ENCODE measurements around the gene KIF12. TPM values are rescaled to one million over a fixed set of nuclear protein-coding genes. Genes with fewer than 3 reads are reported as not detected.

Gene KIF12
- total RNA-seq, 2 donors from 2014 or later = not detected

DNA sequence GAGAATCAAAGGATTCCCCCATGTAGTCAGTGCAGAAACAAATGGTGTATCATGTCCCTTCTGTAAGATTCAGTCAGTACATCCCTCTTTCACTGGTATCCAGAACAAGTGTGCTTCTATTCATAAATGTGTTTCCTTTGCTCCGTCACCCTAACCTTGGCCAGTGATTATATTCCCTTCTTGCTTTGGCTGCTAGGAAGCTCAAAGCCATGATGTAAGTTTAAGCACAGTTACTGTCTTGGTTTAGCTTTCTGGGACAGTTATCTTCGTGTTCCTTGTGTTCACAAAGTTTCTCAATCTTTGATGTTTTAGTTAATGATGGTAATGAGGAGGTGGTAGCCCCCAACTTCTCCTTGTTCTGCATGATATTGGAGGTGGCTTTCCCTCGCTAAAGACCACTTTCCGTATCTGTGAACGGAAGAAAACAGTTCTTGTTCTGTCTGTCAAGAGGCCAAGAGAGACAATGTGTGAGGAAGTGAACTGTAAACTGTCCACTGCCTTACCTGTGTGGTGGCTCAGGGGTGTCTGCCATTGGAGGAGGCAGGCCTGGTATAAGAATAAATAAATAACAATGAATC lies 18.8 kb downstream of the KIF12 start:
- no peak for DNase-seq (ENCODE audit: low spot score)
- peaks cover 7 to 11% of the 10 kb centered on the region in 2 donors for H3K27me3 Mint-ChIP-seq
- no peak overlapping the region for H3K4me3 Mint-ChIP-seq
- no peak for ATAC-seq
- no peak overlapping the region for H3K27ac Mint-ChIP-seq
- no peaks in the 10 kb centered on the region for H3K36me3 Mint-ChIP-seq
- H3K9me3 Mint-ChIP-seq = no peaks in the 10 kb centered on the region
- no peaks in the 10 kb centered on the region for H3K4me1 Mint-ChIP-seq (ENCODE audit: low read depth in 2 of 2)

GRCh38 chr9:114078781-114079156 lies 20.3 kb downstream of the KIF12 start:
- Mint-ChIP-seq H3K9me3 (no peaks in the 10 kb centered on the region), H3K36me3 (no peaks in the 10 kb centered on the region), H3K4me1 (ENCODE audit: low read depth in 2 of 2) (no peaks in the 10 kb centered on the region), H3K27ac (no peak overlapping the region), H3K4me3 (no peak overlapping the region), H3K27me3 (peaks cover 15 to 19% of the 10 kb centered on the region in 2 donors)
- ATAC-seq (no peak), DNase-seq (ENCODE audit: low spot score) (no peak)

GRCh38 chr9:114078021-114078780 lies 20.9 kb downstream of the KIF12 start, which contains the start of gene AMBP:
Gene AMBP, minus strand, starts transcription at chr9:114078300. Its CDS starts 91 bp downstream, at chr9:114078209.
- no peak within 1 kb of the TSS for H3K27ac Mint-ChIP-seq
- no peak for ATAC-seq
- H3K4me1 Mint-ChIP-seq (ENCODE audit: low read depth in 2 of 2) = no peaks in the 10 kb centered on the region
- H3K4me3 Mint-ChIP-seq = no peak within 1 kb of the TSS
- no peak for DNase-seq (ENCODE audit: low spot score)
- H3K27me3 Mint-ChIP-seq = peaks cover 15 to 19% of the 10 kb centered on the region in 2 donors
- H3K9me3 Mint-ChIP-seq = no peaks in the 10 kb centered on the region
- H3K36me3 Mint-ChIP-seq = no peaks in the 10 kb centered on the region

GRCh38 chr9:114077162-114077837 lies 21.8 kb downstream of the KIF12 start:
- ATAC-seq (no peak), DNase-seq (ENCODE audit: low spot score) (no peak)
- peaks cover 15 to 19% of the 10 kb centered on the region in 2 donors for H3K27me3 Mint-ChIP-seq
- no peak overlapping the region for H3K27ac Mint-ChIP-seq
- H3K9me3 Mint-ChIP-seq = no peaks in the 10 kb centered on the region
- no peaks in the 10 kb centered on the region for H3K4me1 Mint-ChIP-seq (ENCODE audit: low read depth in 2 of 2)
- H3K4me3 Mint-ChIP-seq = no peak overlapping the region
- H3K36me3 Mint-ChIP-seq = no peaks in the 10 kb centered on the region

DNA sequence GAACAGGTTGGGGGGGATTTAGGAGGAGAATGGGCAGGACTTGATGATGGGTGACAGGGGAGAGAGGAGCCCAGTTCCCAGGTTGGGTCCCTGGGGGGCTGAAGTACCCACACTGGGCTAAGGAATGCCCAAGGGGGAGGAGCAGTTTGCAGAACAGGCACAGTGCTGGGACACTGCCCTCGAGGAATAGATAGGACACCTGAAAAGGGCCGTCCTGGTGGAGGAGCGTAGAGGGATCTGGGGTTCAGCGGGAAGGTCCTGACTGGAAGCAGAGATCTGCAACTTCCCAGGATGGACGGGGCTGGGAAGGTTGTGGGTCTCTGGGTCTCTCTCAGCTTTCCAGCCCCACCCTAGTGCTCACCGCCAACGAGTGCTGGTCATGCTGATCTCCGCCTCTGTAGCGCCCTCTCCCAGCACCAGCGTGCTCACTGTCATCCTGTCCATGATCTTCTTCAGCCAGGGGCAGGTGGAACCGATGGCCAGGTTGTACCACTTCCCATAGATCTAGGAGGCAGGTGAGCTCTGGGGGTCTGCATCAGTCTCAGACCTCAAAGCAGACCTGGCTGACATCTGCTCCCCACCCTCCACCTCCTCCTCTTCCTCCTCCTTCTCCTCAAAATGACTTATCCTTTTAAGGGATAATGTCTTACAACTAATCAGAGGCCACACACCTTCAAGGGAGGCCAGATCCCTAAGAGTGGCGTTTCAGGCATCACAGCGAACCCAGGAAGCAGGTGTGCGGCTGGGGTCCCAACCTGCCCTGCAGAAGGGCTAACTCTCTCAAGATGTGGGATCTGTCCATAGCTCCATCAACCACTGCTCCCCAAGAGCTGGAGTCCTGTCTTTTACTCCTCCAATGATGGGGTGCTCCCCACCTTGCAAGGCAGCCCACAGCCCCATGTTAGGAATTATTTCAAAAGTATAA lies 22.6 kb downstream of the KIF12 start:
- Mint-ChIP-seq H3K27ac (no peak overlapping the region), H3K4me1 (ENCODE audit: low read depth in 2 of 2) (no peaks in the 10 kb centered on the region), H3K9me3 (no peaks in the 10 kb centered on the region), H3K4me3 (no peak overlapping the region), H3K36me3 (no peaks in the 10 kb centered on the region), H3K27me3 (peaks cover 15 to 19% of the 10 kb centered on the region in 2 donors)
- ATAC-seq (no peak), DNase-seq (ENCODE audit: low spot score) (no peak)

- Mint-ChIP-seq H3K9me3 (no peaks in the 10 kb centered on the region), H3K27ac (no peak overlapping the region), H3K4me1 (ENCODE audit: low read depth in 2 of 2) (no peaks in the 10 kb centered on the region), H3K27me3 (peaks cover 15 to 19% of the 10 kb centered on the region in 2 donors), H3K4me3 (no peak overlapping the region), H3K36me3 (no peaks in the 10 kb centered on the region)
- DNase-seq (ENCODE audit: low spot score) (no peak), ATAC-seq (no peak)
These were observed 23.5 kb downstream of the KIF12 start for GRCh38 chr9:114075602-114076001.

GRCh38 chr9:114072184-114073140 lies 26.6 kb downstream of the KIF12 start:
- H3K4me3 Mint-ChIP-seq = no peak overlapping the region
- no peak overlapping the region for H3K27ac Mint-ChIP-seq

DNA sequence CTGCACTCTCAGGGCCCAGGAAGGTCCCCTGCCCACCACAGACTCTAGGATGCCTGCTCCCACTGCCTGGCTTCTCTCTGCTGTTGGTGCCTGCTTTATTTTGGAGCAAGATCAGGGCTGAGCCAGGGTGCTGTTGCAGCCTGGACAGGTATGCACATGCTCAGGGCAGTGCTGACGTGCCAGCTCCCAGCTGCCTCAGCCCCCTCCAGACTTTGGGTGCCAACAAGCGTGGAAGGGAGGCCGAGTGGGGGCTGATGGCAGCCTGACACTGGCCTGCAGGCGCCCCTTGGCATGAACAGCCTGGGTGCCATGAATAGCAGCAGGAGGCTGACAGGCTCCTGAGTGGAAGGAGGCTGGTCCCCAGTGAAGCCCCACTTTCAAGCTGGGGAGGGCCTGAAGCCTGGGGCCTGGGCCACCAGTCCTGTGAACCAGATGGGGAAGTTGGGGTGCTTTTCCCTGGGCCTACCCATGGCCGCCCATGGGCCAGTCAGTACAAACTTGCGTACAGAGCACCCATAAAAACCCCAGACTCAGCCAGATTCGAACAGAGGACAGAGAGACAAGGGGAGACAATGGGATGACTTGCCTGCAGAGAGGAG lies 27.8 kb downstream of the KIF12 start:
- ATAC-seq (peak in 1 of 2 donors; percentile 18), DNase-seq (ENCODE audit: low spot score) (no peak)
- Mint-ChIP-seq H3K4me3 (no peak overlapping the region), H3K27me3 (peaks cover 21 to 24% of the 10 kb centered on the region in 2 donors), H3K36me3 (no peaks in the 10 kb centered on the region), H3K27ac (no peak overlapping the region), H3K4me1 (ENCODE audit: low read depth in 2 of 2) (no peaks in the 10 kb centered on the region), H3K9me3 (no peaks in the 10 kb centered on the region)

More at GRCh38 chr9:114072184-114073140, 26.6 kb downstream of the KIF12 start:
- ATAC-seq (no peak), DNase-seq (ENCODE audit: low spot score) (no peak)
- H3K9me3 Mint-ChIP-seq = no peaks in the 10 kb centered on the region
- no peaks in the 10 kb centered on the region for H3K36me3 Mint-ChIP-seq
- H3K4me1 Mint-ChIP-seq (ENCODE audit: low read depth in 2 of 2) = no peaks in the 10 kb centered on the region
- H3K27me3 Mint-ChIP-seq = peaks cover 15 to 19% of the 10 kb centered on the region in 2 donors

DNA sequence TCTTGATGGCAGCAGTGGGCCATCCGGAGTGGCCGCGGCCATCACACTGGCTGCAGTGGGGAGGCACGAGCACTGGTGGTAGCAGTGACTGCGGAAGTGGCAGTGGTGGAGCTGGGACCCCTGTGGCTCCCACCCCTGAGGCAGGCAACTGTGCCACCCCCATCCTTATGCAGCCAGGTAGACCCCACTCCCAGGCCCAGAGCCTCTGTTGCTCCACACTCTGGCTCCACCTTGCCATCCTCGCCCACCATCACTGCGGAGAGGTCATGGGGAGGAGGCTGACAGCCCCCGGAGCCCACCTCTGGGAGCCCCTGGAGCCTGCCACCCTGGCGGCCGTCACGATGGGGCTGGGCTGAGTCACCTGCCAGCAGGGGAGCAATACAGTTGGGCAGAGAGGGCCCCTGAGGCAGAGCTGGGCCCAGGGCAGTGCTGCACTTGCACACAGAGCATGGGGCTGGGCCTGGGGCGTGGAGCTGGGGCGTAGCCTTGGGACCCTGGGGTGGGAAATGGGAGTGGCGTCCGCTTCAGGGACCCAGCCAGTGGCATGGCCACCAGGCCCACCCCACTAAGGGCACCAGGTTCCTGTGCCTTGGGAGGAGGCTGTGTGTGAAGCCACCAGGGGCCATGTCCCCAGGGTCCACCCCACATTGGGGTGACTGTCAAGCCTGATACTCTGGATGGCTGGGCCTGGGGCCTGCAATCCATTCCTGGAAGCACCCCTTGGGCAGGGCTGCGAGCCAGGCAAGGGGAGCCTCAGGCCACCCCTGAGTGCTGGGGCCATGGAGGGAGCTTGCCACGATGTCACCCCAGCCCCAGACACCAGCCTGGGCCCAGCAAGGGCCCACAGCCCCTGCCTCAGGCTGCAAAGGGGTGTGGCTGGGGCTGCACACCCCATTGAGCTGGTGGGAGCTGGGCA lies 28.6 kb downstream of the KIF12 start:
- DNase-seq (ENCODE audit: low spot score) = no peak
- ATAC-seq = peak; percentile 50 to 56
- Mint-ChIP-seq H3K4me3 (no peak overlapping the region), H3K4me1 (ENCODE audit: low read depth in 2 of 2) (no peaks in the 10 kb centered on the region), H3K36me3 (no peaks in the 10 kb centered on the region), H3K9me3 (no peaks in the 10 kb centered on the region), H3K27ac (no peak overlapping the region), H3K27me3 (peaks cover 16 to 21% of the 10 kb centered on the region in 2 donors)

- no peak overlapping the region for H3K27ac Mint-ChIP-seq
- ATAC-seq (no peak), DNase-seq (ENCODE audit: low spot score) (no peak)
- H3K4me3 Mint-ChIP-seq = no peak overlapping the region
- no peaks in the 10 kb centered on the region for H3K9me3 Mint-ChIP-seq
- no peaks in the 10 kb centered on the region for H3K4me1 Mint-ChIP-seq (ENCODE audit: low read depth in 2 of 2)
- no peaks in the 10 kb centered on the region for H3K36me3 Mint-ChIP-seq
- peaks cover 13 to 15% of the 10 kb centered on the region in 2 donors for H3K27me3 Mint-ChIP-seq
These were observed 29.5 kb downstream of the KIF12 start for GRCh38 chr9:114069476-114070187.

GRCh38 chr9:114065304-114065703 lies 33.8 kb downstream of the KIF12 start:
- no peak for ATAC-seq
- Mint-ChIP-seq H3K27me3 (peaks cover 25 to 27% of the 10 kb centered on the region in 2 donors), H3K9me3 (no peaks in the 10 kb centered on the region), H3K27ac (no peak overlapping the region), H3K4me3 (no peak overlapping the region), H3K4me1 (ENCODE audit: low read depth in 2 of 2) (no peaks in the 10 kb centered on the region), H3K36me3 (no peaks in the 10 kb centered on the region)
- DNase-seq (ENCODE audit: low spot score) = no peak

Data from natural killer cell treated with Interleukin-12 subunit alpha and Interleukin-12 subunit beta and Interleukin-15 and Interleukin-18, amount 100 ng/mL, for 72 hours (primary cell).